ENCODE measurements around the gene INAFM2.

- no peak for TF ChIP-seq CTCF (conservative IDR thresholded peaks at IDR 0.05; ENCODE audit: low read depth in 2 of 2)
- no peak for TF ChIP-seq POLR2AphosphoS5 (IDR thresholded peaks at IDR 0.05; ENCODE audit: low read depth)
- TF ChIP-seq ZNF462 (CRISPR knock-in tag; IDR thresholded peaks at IDR 0.05), result no peak
- no peak for TF ChIP-seq EZH2phosphoT487 (IDR thresholded peaks at IDR 0.05; ENCODE audit: unreplicated experiment)
- no peak for TF ChIP-seq EZH2 (IDR thresholded peaks at IDR 0.05; ENCODE audit: low read depth, unreplicated experiment)
- no peak for TF ChIP-seq CREB1 (CRISPR knock-in tag; IDR thresholded peaks at IDR 0.05; ENCODE audit: low read depth)
- no peak for TF ChIP-seq JUNB (IDR thresholded peaks at IDR 0.05; ENCODE audit: unreplicated experiment)
- TF ChIP-seq REST (IDR thresholded peaks at IDR 0.05; ENCODE audit: unreplicated experiment), result no peak
- no peak for TF ChIP-seq ETS1 (IDR thresholded peaks at IDR 0.05)
- TF ChIP-seq NANOG (IDR thresholded peaks at IDR 0.05; ENCODE audit: borderline replicate concordance), result no peak
- TF ChIP-seq ZNF114 (CRISPR knock-in tag; IDR thresholded peaks at IDR 0.05), result no peak
- TF ChIP-seq ZNF331 (CRISPR knock-in tag; IDR thresholded peaks at IDR 0.05; ENCODE audit: low read depth), result no peak
- no peak for TF ChIP-seq STAT1 (IDR thresholded peaks at IDR 0.05; ENCODE audit: unreplicated experiment)
Observed at GRCh38 chr15:40345867-40346578, 22.5 kb downstream of the INAFM2 start.

All from GM23338 (cell line).